ENCODE data around the gene HIVEP3.

- TF ChIP-seq CTCF (IDR thresholded peaks at IDR 0.05) (no peak), POLR2A (IDR thresholded peaks at IDR 0.05) (no peak)
Measured at GRCh38 chr1:41609166-41609883, 309.4 kb downstream of the HIVEP3 start.

All from body of pancreas (tissue), 4 donors.